Measurements from ENCODE around the gene IGHMBP2.

IGHMBP2 gene

GRCh38 chr11:68913188-68913587 lies 9.5 kb downstream of the IGHMBP2 start:
- Histone ChIP-seq H3K9ac (ENCODE audit: low read depth, low read length) (no peak overlapping the region), H3K4me1 (ENCODE audit: control insufficient read depth, insufficient read depth, low read length) (peaks cover 8% of the 10 kb centered on the region), H3K36me3 (ENCODE audit: insufficient read depth, low read length) (peaks cover 60% of the 10 kb centered on the region), H3K9me3 (replicated peaks; ENCODE audit: low read length) (no peaks in the 10 kb centered on the region), H3K4me3 (ENCODE audit: low read length) (no peak overlapping the region), H3K4me2 (ENCODE audit: low read length) (no peak overlapping the region), H3K27me3 (ENCODE audit: control insufficient read depth, insufficient read depth, low read length) (no peaks in the 10 kb centered on the region)

GRCh38 chr11:68914761-68915160 lies 11.1 kb downstream of the IGHMBP2 start:
- Histone ChIP-seq H3K4me2 (ENCODE audit: low read length) (no peak overlapping the region), H3K27me3 (ENCODE audit: control insufficient read depth, insufficient read depth, low read length) (no peaks in the 10 kb centered on the region), H3K9ac (ENCODE audit: low read depth, low read length) (no peak overlapping the region), H3K4me1 (ENCODE audit: control insufficient read depth, insufficient read depth, low read length) (peaks cover 8% of the 10 kb centered on the region), H3K4me3 (ENCODE audit: low read length) (no peak overlapping the region), H3K9me3 (replicated peaks; ENCODE audit: low read length) (no peaks in the 10 kb centered on the region), H3K36me3 (ENCODE audit: insufficient read depth, low read length) (peaks cover 62% of the 10 kb centered on the region)

DNA sequence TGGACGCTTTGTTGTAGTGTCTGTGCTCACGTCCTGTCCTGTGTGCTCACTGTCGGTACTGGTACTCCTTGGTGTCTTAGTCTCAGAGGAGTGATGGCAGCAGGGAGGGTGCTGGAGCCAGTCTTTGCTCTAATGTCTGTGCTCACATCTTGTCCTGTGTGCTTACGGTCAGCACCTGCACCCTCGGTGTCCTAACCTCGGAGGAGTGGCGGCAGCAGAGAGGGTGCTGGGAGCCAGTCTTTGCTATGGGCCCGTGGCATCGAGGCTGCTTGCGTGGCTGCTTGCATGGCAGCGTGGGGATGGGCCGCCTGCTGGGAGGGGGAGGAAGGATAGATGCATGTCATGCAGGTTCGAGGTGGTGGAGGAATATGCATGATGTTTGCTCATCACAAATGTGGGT lies 12.7 kb downstream of the IGHMBP2 start:
- H3K4me2 ChIP-seq (ENCODE audit: low read length), result no peak overlapping the region
- peaks cover 8% of the 10 kb centered on the region for H3K4me1 ChIP-seq (ENCODE audit: control insufficient read depth, insufficient read depth, low read length)
- H3K36me3 ChIP-seq (ENCODE audit: insufficient read depth, low read length), result peaks cover 51% of the 10 kb centered on the region
- H3K27me3 ChIP-seq (ENCODE audit: control insufficient read depth, insufficient read depth, low read length), result no peaks in the 10 kb centered on the region
- H3K4me3 ChIP-seq (ENCODE audit: low read length), result no peak overlapping the region
- H3K9ac ChIP-seq (ENCODE audit: low read depth, low read length), result no peak overlapping the region
- H3K9me3 ChIP-seq (replicated peaks; ENCODE audit: low read length), result no peaks in the 10 kb centered on the region

DNA sequence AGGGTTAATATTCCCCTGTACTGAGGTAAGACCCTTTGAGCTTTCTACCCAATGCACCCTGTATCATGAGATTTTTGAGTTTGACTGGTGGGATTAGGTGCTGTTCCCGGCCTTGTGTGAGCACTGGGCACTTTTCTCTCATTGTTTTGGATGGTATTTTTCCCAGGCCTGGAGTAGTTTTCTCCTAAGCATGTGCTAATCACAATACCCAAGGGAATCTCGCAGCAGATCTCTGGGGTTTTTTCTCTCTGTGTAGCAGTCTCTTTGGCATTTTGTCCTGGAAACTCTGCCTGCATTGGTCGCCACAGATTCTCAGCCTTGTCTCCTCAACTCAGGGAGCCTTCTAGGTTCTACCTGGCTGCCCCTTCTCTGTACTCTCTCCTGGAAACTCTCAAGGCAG lies 19.9 kb downstream of the IGHMBP2 start:
- Histone ChIP-seq H3K4me2 (ENCODE audit: low read length) (no peak overlapping the region), H3K27me3 (ENCODE audit: control insufficient read depth, insufficient read depth, low read length) (no peaks in the 10 kb centered on the region), H3K4me3 (ENCODE audit: low read length) (no peak overlapping the region), H3K9ac (ENCODE audit: low read depth, low read length) (no peak overlapping the region), H3K4me1 (ENCODE audit: control insufficient read depth, insufficient read depth, low read length) (no peaks in the 10 kb centered on the region), H3K36me3 (ENCODE audit: insufficient read depth, low read length) (peaks cover 64% of the 10 kb centered on the region), H3K9me3 (replicated peaks; ENCODE audit: low read length) (peaks cover 8% of the 10 kb centered on the region)

GRCh38 chr11:68924073-68924925 lies 20.6 kb downstream of the IGHMBP2 start:
- H3K36me3 ChIP-seq (ENCODE audit: insufficient read depth, low read length), result peaks cover 67% of the 10 kb centered on the region
- H3K4me1 ChIP-seq (ENCODE audit: control insufficient read depth, insufficient read depth, low read length), result no peaks in the 10 kb centered on the region
- no peak overlapping the region for H3K4me2 ChIP-seq (ENCODE audit: low read length)
- no peak overlapping the region for H3K9ac ChIP-seq (ENCODE audit: low read depth, low read length)
- peaks cover 8% of the 10 kb centered on the region for H3K9me3 ChIP-seq (replicated peaks; ENCODE audit: low read length)
- H3K4me3 ChIP-seq (ENCODE audit: low read length), result no peak overlapping the region
- no peaks in the 10 kb centered on the region for H3K27me3 ChIP-seq (ENCODE audit: control insufficient read depth, insufficient read depth, low read length)

- H3K4me1 ChIP-seq (ENCODE audit: control insufficient read depth, insufficient read depth, low read length), result no peaks in the 10 kb centered on the region
- no peak overlapping the region for H3K4me3 ChIP-seq (ENCODE audit: low read length)
- peaks cover 8% of the 10 kb centered on the region for H3K9me3 ChIP-seq (replicated peaks; ENCODE audit: low read length)
- no peaks in the 10 kb centered on the region for H3K27me3 ChIP-seq (ENCODE audit: control insufficient read depth, insufficient read depth, low read length)
- H3K9ac ChIP-seq (ENCODE audit: low read depth, low read length), result no peak overlapping the region
- H3K36me3 ChIP-seq (ENCODE audit: insufficient read depth, low read length), result peaks cover 77% of the 10 kb centered on the region
- H3K4me2 ChIP-seq (ENCODE audit: low read length), result no peak overlapping the region
Observed at GRCh38 chr11:68925611-68926010, 21.9 kb downstream of the IGHMBP2 start.

DNA sequence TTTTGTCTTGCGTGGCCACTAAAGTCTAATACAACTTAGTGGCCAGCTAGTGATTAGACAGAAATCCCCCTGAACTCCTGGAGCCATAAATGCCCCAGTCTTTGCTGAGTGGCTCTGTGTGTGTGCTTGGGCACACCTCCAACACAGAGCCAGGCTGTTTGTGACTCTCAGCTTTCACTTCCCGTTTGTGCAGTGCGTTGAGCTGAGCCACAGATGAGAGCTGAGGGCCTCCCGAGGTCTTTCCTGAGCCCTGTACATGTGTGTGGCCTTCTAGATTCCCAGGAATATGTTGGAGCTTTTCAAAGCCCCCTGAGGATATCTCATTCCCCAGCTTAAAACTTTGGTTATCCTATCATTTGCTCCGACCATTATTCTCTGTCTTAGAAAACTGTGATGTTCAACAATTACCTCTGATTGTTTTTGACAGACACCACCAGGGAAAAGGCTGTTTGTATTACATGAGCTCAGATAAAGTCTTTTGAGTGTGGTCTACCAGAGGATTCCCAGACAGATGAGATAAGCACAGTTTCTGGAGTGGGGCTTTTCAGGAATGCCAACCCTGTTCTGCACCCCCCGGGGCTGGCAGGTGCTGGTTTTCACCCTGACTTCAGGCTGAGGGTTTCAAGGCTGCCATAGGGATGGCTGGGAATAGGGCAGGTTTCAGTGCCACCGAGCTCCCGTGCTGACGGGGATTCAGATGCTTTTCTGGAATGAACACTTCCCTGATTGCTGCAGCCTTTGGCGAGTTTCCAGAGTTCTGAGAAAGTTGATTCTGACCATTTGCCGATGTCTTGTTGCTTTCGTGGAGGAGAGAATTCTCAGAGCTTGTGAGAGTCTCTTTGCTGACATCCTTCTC lies 23.8 kb downstream of the IGHMBP2 start:
- H3K36me3 ChIP-seq (ENCODE audit: insufficient read depth, low read length), result peaks cover 74% of the 10 kb centered on the region
- H3K27me3 ChIP-seq (ENCODE audit: control insufficient read depth, insufficient read depth, low read length), result no peaks in the 10 kb centered on the region
- H3K4me2 ChIP-seq (ENCODE audit: low read length), result no peak overlapping the region
- H3K9me3 ChIP-seq (replicated peaks; ENCODE audit: low read length), result peaks cover 8% of the 10 kb centered on the region
- H3K4me1 ChIP-seq (ENCODE audit: control insufficient read depth, insufficient read depth, low read length), result no peaks in the 10 kb centered on the region
- no peak overlapping the region for H3K4me3 ChIP-seq (ENCODE audit: low read length)
- H3K9ac ChIP-seq (ENCODE audit: low read depth, low read length), result no peak overlapping the region

- Histone ChIP-seq H3K4me3 (ENCODE audit: low read length) (no peak overlapping the region), H3K9me3 (replicated peaks; ENCODE audit: low read length) (peaks cover 8% of the 10 kb centered on the region), H3K4me2 (ENCODE audit: low read length) (no peak overlapping the region), H3K9ac (ENCODE audit: low read depth, low read length) (no peak overlapping the region), H3K27me3 (ENCODE audit: control insufficient read depth, insufficient read depth, low read length) (no peaks in the 10 kb centered on the region), H3K36me3 (ENCODE audit: insufficient read depth, low read length) (peaks cover 74% of the 10 kb centered on the region), H3K4me1 (ENCODE audit: control insufficient read depth, insufficient read depth, low read length) (no peaks in the 10 kb centered on the region)
Observed at GRCh38 chr11:68928136-68928880, 24.6 kb downstream of the IGHMBP2 start.

GRCh38 chr11:68929135-68929534 lies 25.4 kb downstream of the IGHMBP2 start:
- peaks cover 70% of the 10 kb centered on the region for H3K36me3 ChIP-seq (ENCODE audit: insufficient read depth, low read length)
- no peak overlapping the region for H3K4me3 ChIP-seq (ENCODE audit: low read length)
- H3K4me1 ChIP-seq (ENCODE audit: control insufficient read depth, insufficient read depth, low read length), result no peaks in the 10 kb centered on the region
- no peaks in the 10 kb centered on the region for H3K27me3 ChIP-seq (ENCODE audit: control insufficient read depth, insufficient read depth, low read length)
- no peak overlapping the region for H3K9ac ChIP-seq (ENCODE audit: low read depth, low read length)
- H3K9me3 ChIP-seq (replicated peaks; ENCODE audit: low read length), result peaks cover 8% of the 10 kb centered on the region
- no peak overlapping the region for H3K4me2 ChIP-seq (ENCODE audit: low read length)

DNA sequence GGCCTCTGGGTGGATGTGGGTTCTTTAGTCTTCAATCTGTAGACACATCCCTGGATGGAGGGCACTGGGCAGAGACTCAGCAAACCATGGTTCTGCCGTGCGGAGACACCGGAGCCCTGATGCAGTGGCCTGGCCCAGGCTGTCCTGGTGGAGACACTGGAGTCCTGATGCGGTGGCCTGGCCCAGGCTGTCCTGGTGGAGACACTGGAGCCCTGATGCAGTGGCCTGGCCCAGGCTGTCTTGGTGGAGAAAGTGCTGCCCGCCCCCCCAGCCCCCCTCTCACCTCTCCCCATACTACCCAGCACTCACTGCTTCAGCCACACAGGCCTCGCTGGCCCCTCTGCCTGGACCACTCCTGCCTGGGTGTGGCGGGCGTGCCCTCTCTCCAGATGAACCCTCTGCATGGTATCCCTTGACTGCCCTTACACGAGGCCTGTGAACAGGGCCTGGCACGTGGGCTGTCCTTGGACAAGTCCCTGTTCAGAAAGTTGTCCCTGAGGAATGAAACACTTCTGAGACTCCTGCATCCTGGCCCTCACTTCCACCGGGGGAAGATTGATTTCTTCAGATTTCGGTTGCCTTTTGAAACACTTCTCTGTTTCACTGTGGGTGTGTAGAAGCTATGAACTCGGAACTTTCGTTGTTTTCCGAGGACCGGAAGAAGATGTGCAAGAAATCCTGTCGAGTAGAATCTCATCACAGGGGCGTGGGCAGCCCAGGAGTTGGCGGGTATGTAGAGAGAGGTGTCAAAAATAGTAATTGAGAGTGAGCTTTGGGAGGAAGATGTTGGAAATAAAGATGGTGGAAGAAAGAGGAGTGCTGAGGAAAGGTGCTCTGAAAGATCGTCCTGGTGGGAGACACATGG lies 26.2 kb downstream of the IGHMBP2 start:
- Histone ChIP-seq H3K9me3 (replicated peaks; ENCODE audit: low read length) (peaks cover 8% of the 10 kb centered on the region), H3K4me3 (ENCODE audit: low read length) (no peak overlapping the region), H3K36me3 (ENCODE audit: insufficient read depth, low read length) (peaks cover 64% of the 10 kb centered on the region), H3K4me1 (ENCODE audit: control insufficient read depth, insufficient read depth, low read length) (no peaks in the 10 kb centered on the region), H3K27me3 (ENCODE audit: control insufficient read depth, insufficient read depth, low read length) (no peaks in the 10 kb centered on the region), H3K9ac (ENCODE audit: low read depth, low read length) (no peak overlapping the region), H3K4me2 (ENCODE audit: low read length) (no peak overlapping the region)

All from skeletal muscle satellite cell (primary cell).